GM10847 (cell line): ENCODE measurements around the gene MYO10.

Source experiments
- POLR2A ChIP-seq: IDR thresholded peaks from 2 replicates; pipeline ENCODE4 v1.6.1; 2011; ENCODE audit not compliant: insufficient read length; ENCODE audit errors: extremely low read depth

Gene MYO10

DNA sequence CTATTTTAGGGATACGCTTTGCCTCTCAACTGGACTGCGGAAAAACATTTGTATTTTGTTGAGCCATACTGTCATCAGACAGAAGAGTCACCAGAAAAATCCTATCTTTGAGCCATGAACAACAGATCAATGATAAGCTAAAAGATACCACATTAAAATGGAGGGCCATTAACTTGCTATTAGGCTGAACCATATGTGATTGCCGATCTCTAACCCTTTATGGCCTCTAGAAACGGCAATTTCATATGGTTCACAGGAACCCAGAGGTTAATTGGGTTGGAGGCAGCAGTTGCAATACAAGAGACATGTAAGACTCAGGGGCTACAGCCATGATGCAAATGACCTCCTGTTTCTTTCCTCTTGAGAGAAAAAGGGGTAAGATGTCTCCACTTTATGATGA is 69.8 kb downstream of the MYO10 start:
- no peak for TF ChIP-seq POLR2A

DNA sequence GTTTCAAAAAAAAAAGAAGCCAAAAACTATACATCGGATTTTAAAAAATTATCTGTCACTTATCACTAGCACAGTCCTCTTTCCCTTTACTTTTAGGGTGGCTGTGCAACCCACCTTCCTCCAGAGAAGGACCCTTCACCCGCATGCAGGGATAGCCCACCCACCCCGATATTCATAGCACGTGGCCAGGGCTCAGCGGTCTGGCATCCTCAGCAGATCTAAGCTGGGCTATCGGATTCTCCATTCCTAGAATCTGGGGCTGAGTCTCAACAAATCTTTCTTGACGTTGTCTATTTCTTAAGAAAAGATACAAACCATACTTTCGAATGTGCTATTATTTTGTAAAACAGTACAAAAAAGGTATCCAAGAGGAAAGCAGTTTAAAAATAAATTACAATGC is 70.9 kb downstream of the MYO10 start:
- no peak for TF ChIP-seq POLR2A

DNA sequence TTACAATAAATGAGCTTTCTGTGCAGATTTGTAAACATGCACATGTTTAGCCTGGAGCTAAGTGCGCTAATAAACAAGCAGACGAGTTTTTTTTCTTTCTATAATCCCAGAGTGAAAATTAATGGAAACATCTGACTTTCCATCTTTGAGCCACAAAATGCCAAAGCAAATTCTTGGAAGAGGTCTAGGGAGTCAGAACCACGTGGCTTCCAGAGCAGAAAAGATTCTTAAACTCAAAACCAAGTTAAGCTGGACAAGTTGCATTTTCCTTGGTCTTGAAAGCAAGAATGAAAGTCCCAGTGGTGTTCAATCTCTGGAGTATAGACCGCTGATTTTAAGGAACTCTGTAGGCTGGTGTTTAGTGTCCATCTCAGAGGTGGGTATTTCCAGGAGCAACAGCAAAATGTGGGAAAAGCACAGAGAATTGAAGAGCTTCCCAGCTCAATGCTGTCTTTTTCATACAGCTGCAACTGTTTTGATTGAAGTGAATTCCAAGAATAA is 71.4 kb downstream of the MYO10 start:
- TF ChIP-seq POLR2A, result no peak

DNA sequence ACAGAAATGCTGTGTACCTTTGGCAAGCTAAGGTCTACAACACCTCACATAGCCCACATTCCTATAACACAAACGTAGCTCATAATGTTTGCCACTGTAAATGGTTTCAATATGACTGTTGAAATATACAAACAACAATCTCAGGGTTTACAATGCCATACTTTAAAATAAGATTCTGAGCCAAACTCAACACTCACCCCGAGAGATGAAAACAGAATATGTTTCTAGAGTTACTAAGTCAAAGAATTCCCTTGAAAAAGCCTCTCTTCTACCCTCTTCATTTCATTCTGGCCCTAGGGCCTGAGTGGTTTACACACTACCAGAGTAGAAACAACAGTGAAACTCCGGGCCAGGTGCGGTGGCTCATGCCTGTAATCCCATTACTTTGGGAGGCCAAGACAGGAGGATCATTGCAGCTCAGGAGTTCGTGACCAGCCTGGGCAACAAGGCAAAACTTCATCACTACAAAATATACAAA is 72.6 kb downstream of the MYO10 start:
- TF ChIP-seq POLR2A, result no peak

DNA sequence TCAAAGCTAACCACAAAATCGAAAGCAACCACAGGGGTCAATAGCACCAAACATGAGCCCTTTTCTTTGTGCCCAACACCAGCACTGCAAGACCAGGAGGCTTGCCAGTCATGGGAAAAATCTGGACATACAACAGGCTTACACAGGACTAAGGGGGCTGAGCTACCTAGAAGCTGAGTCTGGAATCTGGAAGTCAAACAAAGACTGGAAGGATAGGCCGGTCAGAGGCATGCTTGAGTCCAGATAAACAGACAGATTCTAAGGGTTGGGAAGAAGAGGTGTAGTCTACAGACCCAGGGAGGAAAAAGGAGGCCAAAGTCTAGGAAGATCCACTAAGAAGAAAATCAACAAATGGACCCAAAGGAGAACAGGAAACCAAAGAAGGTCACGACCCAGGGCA is 73.3 kb downstream of the MYO10 start:
- no peak for TF ChIP-seq POLR2A

DNA sequence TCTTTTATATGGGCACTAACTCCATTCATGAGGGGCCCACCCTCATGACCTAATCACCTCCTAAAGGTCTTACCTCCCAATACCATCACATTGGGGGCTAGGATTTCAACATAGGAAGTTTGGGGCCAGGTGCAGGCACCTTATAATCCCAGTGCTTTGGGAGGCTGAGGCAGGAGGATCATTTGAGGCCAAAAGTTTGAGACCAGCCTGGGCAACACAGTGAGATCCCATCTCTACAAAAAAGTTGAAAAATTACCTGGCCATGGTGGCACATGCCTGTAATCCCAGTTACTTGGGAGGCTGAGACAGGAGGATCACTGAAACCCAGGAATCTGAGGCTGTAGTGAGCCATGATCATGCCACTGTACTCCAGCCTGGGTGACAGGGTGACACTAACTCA is 76.7 kb downstream of the MYO10 start:
- TF ChIP-seq POLR2A, result no peak

DNA sequence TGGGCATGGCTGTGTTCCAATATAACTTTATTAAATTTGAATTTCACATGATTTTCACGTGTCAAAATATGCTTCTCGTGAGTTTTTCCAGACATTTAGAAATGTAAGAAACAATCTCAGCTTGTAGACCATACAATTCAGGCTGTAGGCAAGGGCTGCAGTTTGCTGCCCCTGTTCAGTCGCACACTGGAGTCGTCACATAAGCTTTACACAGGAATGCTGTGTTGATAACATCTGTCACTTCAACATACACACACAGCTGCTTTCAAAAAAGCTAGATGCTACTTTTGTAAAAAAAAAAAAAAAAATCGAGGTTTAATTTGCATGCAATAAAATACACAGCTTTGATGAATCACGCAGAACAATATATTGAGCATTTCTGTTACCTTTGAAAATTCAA is 77.9 kb downstream of the MYO10 start:
- TF ChIP-seq POLR2A, result no peak

DNA sequence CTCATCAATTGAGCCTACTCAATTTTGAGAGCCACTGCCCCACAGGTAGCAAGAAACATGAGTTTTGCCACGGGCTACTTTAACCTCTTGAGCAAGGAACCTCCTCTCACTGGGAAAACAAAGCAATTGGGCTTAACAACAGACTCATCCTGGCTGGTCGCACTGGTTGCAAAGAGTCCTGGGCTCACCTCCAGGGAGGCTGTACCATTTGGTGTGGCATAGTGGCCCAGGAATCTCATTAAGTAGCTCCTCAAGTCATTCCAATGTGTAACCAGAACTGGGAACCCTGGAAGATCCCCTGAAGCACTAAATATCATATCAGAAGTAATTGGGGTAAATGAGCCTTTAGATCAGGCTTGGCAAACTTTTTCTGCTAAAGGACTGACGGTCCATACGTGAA is 78.5 kb downstream of the MYO10 start:
- TF ChIP-seq POLR2A, result no peak

DNA sequence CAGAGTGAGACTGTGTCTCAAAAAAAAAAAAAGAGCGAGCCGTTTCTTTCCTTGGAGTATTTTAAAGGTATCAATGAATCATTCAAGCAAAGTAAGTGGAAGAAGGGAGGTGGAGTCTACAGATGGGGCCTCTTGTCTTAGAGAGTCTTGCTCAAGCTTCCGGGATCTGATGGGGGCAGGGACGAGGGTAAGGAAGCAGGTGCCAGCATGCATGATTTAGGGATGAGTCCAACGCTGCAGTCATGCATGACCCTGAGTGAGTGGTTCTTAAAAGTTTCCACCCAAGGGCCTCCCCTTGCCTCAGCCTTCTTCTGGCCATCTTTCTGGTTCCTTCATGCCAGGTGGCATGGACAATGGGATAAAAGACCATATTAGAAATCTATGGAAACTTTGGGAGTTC is 79.6 kb downstream of the MYO10 start:
- TF ChIP-seq POLR2A, result no peak

DNA sequence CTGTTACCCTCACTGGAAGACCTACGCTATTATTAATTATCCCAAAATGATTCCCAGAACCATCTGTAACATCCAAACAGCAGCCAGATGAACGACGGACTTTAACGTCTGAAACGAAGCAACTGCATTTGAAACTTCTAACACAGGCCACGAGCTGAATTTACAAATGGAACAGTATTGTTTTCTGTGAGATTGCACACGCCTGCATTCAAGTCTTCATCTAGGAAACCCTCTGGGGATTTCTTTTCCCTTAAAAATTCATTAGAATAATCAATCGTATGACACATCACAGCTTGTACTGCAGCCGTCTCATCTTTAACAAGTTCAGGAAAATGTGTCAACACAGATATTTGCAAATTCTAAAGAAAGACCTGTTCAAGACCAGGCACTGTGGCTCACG is 80.2 kb downstream of the MYO10 start:
- TF ChIP-seq POLR2A, result no peak

DNA sequence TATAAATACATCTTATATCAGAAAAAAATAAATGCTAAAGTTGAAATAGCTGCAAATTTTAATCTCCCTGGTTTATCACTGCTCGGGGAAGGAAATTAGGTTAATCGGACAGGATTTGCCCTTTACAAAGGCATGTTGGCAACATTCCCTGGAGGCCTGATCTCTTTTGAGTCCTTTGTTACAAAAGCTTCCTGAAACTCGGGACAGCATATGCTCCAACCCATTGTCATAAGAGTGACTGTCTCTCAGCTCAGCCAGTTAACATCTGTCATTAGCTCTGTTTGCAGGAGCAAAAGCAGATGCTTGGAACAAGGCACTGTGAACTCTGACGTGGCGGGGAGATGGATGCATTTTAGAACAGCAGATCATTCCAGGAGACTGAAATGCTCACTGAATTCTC is 80.6 kb downstream of the MYO10 start:
- no peak for TF ChIP-seq POLR2A

DNA sequence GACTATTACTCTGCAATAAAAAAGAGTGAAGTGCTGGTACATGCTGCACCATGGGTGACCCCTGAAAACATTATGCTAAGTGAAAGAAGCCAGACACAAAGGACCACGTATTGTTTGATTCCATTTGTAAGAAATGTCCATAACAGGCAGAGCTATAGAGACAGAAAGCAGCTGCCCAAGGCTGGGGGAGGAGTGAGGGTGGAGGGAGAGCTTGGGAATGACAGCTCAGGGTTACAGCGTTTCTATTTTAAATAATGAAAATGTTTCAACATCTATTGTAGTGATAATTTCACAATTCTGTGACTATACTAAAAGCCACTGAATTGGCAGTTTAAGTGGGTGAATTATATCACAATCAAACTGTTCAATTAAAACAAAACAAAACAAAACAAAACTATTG is 81.7 kb downstream of the MYO10 start:
- no peak for TF ChIP-seq POLR2A

DNA sequence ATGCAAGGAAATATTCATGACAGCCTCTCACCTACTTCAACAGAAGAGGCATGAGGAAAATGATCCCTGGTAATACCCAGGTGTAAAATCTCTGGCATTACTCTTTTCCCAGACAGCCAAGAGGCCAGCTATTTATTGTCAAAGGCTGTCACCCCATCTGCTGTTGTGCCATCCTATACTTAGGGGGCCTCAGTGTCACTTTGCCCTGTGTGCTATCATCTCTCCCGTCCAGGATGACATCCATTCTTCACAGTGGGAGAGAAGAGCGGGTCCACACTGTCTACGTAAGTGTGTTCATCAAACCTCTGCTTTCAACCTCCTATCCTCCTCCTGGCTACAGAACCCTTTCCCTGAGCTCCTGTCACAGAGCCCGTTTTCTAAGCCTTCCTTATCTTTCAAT is 82.6 kb downstream of the MYO10 start:
- no peak for TF ChIP-seq POLR2A

DNA sequence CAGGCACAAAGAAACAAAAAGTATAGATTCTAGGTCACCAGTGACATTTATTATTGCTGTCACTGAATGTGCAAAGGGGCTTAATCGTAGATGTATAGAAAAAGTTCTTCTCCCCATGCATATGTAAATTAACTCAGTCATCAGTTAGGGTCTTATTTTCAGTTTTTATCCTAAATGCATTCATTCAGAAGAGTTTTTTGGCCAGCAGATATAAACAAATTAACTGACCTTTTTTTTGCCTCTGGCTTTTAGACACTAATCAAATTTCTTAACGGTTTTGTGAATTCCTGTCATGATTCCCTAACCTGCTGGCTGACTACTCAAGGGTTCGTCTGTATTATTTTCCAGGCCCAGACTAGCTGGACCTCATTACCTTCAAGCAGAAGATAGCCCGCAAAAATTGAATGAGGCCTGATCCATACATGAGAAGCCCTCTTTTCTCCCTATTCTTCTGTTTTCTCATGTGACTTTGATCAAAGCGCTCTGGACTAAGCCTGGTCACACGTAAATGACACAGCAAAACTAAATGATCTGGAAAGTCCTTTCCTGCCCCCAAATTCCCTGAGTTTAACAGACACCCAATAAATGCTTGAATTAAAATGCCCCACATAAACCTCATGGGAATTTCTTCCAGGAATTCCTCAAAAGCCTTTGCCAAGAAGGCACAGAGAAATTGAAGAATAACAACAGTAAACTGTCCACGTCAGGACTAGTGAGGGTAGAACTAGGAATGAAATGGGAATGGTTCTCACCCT is 83.7 kb downstream of the MYO10 start:
- TF ChIP-seq POLR2A, result no peak

DNA sequence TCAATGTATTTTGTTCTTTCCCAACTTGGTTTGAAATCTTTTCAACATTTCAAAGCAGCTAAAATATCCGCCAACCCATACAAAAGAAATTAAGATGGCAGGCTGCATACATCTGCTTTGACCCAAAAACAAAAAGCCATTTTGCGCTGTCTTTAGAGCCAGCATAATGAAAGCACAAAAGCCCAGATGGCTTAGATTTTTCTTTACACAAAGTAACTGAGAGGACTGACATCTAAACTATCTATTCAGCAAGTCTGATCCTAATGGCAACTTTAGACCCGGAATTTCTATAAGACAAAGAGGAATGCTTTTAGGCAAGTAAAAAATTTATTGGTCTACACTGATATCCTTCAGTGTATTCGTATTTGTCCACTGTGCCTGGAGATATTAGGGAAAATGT is 86.3 kb downstream of the MYO10 start:
- TF ChIP-seq POLR2A, result no peak

DNA sequence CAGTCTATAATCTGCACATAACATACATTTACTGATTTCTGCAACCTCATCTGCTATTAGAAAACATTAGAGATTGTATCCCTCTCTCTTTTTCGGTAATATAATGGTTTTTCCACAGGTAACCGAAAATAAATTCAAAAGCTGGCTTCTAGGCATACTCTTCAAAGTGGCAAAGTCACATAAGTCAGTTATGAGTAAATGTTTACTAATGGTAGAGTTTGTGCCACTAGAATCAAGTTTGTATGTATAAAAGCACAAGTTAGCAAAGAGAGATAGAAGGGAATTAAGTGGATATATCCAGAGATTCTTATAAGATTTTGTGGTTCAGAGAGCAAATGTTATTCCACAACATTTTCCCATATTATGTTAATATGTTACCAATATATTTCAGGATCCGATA is 86.9 kb downstream of the MYO10 start:
- TF ChIP-seq POLR2A, result no peak

DNA sequence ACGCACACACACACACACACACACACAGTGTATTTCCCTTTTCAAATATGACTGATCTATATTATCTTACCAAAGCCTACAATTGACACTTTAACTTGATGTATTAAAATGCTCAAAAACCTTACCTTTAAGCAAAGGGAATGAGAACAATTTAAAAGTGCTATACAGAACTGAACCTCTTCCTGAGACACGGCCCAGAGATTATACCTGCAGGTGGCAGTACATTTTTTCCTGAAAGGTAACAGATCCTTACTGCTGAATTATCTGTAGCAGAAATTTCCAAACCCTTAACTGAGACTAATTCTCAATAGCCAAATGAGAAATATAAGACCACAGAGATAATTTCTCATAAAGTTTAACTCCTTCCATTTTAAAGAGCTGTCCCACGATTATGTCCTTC is 91.1 kb downstream of the MYO10 start:
- TF ChIP-seq POLR2A, result no peak
